HFF-Myc (cell line): ENCODE measurements around the gene ADRM1.

Experiments used
- DNase-seq: peaks from one replicate; pipeline ENCODE4 v3.0.0-alpha.2; 2011; ENCODE audit warnings: low read depth; ENCODE audit errors: extremely low read depth
- H3K4me3 ChIP-seq: replicated peaks from 2 replicates; pipeline ENCODE4 v1.5.1; 2011; ENCODE audit warnings: low read depth, mild to moderate bottlenecking, control low read depth, low read length
- CTCF ChIP-seq: IDR thresholded peaks from 2 replicates; pipeline ENCODE4 v1.5.1; 2012; ENCODE audit warnings: mild to moderate bottlenecking, low read depth, low read length, control low read depth; ENCODE audit errors: missing control alignments

Gene ADRM1

GRCh38 chr20:62320581-62321354, 18.0 kb downstream of the ADRM1 start:
- DNase-seq, result no peak
- no peak for TF ChIP-seq CTCF

GRCh38 chr20:62321521-62321948, 18.7 kb downstream of the ADRM1 start:
- DNase-seq, result no peak
- H3K4me3 ChIP-seq, result no peak overlapping the region
- no peak for TF ChIP-seq CTCF

More at GRCh38 chr20:62320581-62321354, 18.0 kb downstream of the ADRM1 start:
- H3K4me3 ChIP-seq, result no peak overlapping the region

DNA sequence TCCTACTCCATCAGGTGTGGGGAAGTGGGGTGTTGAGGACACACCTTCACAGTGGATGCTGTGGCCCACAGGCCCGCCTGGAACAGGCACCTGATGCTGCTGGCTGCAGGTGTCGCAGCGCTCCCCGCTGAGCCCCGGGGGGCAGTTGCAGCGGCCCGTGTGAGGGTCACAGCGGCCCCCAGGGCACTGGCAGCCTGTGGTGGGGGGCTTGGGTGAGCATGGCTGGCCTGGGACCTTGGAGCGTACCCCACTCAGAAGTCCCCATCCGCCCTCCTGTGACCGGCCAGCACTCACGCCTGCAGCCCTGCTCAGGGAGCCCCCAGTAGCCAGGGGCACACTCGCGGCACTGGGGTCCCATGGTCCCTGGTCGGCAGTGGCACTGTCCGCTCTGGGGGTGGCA, 19.2 kb downstream of the ADRM1 start:
- DNase-seq, result no peak
- TF ChIP-seq CTCF, result no peak
- H3K4me3 ChIP-seq, result no peak overlapping the region

- H3K4me3 ChIP-seq, result no peak overlapping the region
- no peak for DNase-seq
- TF ChIP-seq CTCF, result no peak
Observed at GRCh38 chr20:62322492-62323041, 19.8 kb downstream of the ADRM1 start.

DNA sequence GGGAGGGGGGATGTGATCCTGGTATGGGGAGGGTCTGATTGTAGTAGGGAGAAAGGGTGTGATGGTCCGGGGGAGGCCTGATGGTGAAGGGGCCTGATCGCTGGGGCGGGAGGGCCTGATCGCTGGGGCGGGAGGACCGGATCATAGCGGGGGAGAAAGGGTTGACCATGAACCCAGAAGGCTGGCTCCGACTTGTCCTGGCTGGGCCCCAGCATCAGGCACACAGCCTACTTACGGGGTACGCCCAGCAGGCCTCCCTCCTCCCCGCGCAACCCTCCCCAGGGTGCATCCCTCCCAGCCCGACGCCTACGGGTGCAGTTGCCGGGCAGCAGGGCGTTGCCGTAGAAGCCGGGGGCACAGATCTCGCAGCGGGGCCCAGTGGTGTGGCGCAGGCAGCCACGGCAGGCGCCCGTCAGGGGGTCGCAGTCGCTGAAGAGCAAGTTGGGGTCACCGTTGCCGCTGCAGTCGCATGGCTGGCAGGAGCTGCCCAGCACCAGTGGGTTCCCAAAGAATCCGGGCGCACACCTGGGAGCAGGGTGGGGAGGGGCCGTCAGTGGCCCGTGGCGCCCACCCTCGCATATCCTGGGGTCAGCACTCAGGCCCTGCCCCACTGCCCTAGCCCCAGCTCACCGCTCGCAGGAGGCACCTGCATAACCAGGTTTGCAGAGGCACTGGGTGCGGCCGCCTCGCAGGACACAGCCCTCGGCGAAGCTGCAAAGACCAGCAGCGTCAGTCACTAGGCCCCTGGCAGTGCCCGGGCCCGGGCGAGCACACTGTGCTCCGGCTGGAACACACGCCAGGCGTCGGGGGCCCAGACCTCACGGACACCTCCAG, 20.6 kb downstream of the ADRM1 start:
- no peak overlapping the region for H3K4me3 ChIP-seq
- TF ChIP-seq CTCF, result no peak
- DNase-seq, result no peak

- no peak overlapping the region for H3K4me3 ChIP-seq
- DNase-seq, result no peak
- TF ChIP-seq CTCF, result no peak
Observed at GRCh38 chr20:62323980-62324906, 21.4 kb downstream of the ADRM1 start.
